Measurements from ENCODE around the gene KDM8.

KDM8 gene

DNA sequence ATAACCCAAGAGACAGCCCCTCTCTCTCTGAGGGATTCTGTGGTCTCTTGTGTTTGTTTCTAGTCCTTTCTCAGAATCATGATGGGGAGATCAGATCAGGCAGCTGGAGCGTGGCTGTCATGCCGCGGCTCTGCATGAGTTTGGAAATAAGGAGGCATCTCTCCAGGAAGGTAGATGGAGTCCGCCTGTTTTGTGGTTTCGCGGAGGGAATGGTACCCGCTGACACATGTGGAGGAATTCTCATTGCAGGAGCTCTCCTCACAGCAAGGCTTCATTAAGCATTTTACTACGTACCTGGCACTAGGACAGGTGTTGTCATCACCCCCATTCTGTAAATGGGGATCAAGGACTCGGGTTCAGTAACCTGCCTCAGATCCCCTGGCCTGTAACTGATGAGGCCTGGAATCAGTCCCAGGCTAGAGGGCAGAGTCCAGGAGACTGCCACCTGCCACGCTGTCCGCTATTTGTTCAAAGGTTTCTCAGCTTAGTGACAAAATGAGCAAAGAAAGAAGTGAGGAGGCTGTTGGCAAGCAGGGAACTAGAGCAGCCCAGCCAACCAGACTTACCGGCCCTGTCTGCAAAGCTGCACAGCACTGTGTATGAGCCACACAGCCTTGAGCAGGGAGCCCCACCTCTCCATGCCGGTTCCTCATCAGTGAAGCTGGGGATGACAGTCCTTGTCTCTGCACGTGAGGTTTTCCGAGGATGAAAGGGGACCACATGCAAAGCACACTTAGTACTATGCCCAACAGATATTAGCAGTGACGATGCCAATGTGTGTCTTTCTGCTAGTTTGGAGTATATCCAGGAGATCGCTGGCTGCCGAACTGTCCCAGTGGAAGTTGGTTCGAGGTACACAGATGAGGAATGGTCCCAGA lies 11.0 kb downstream of the KDM8 start:
- in situ Hi-C loops (cut with MboI; ENCODE audit: low sequenced_read_pairs) = no loop called here

DNA sequence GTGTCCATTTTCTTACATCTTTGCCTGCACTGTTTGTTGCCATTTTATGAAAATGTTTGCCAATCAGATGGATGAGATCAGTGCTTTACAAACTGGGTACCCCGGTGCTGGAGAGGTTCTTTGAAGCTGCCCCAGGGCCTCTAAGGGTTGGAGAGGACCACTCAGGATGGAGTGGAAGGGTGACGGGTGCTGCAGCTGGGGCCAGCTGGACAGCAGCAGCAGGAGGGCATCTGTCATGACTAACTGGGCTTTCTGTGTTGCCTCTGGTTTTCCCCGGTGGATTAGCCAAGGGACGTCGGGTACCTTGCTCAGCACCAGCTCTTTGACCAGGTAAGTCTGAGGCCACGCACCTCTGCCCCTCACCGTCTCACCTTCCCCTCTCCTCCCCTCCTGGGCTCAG lies 12.3 kb downstream of the KDM8 start:
- in situ Hi-C loops (cut with MboI; ENCODE audit: low sequenced_read_pairs) = no loop called here

DNA sequence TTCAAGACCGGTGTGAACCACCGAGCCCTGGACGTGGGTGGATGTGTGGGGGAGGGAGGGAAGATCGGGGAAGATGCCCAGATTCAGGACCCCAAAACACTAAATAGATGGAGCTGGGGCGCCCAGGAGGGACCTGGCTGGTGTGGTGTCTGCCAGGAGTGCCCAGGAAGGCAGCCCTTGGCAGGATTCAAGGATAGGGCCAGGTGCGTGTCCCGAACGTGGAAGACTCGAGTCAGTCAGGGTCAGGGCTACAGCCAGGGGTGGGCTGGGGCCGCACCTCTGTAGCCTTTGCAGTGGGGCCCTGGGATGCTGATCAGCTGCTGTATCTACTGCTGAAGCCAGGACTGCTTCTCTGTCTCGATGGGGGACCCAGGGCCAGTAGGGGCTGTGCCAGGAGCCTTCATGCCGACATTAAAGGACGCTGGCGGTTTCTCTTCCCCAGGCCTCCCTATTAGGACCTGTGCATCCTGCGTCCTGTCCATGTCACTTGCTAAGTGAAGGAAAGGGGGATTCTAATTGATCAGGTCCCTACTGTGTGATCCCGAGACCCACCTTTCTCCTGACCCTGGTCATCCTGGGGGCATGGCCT lies 13.1 kb downstream of the KDM8 start:
- in situ Hi-C loops (cut with MboI; ENCODE audit: low sequenced_read_pairs) = no loop called here

DNA sequence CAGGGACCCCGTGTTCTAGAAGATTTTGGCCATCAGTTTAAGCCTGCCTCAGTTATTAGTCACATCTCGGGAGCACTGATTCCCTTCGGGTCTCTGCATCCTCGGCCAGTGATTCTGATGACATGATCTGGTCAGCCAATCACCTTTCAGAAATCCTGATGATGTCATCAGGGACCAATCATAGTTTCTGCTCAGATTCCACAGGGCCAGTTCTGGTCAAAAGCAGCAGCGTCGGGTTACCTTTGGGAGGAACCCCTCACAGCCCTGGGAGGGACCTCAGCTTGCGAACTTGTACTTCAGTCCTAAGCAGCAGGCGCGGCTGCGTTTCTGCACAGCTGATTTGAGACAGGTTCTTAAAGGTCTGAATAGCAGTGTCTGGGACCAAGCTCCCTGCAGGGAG lies 13.9 kb downstream of the KDM8 start:
- in situ Hi-C loops (cut with MboI; ENCODE audit: low sequenced_read_pairs) = no loop called here

DNA sequence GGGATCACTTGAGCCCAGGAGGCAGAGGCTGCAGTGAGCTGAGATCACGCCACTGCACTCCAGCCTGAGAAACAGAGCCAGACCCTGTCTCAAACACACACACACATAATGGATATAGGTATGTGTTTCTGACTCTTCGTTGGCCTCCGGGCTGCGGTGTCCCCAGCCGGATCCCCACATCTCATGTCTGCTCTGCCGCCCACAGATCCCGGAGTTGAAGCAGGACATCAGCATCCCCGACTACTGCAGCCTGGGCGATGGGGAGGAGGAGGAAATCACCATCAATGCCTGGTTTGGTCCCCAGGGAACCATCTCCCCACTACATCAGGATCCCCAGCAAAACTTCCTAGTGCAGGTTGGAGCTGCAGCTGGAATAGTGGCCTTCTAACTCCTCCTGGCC lies 15.4 kb downstream of the KDM8 start:
- in situ Hi-C loops (cut with MboI; ENCODE audit: low sequenced_read_pairs) = no loop called here

DNA sequence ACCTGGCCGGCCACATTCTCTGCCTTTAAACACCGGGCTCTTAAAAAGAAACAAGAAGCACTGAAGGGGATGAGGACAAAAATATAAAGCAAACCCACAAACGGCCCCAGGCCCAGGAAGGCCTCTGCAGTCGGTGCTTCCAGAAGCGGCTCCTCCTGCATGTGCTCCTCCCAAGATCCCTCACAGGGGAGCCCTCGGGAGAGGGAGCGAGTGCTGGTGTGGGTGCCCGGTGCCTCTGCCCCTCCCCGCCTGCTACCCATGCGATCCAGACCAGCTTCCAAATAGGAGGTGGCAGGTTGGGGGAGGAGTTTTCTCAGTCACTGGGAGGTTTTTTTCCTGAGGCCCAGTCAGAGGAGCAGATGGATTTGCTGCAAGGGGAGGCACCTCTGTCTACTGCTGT lies 15.8 kb downstream of the KDM8 start:
- in situ Hi-C loops (cut with MboI; ENCODE audit: low sequenced_read_pairs) = no loop called here

DNA sequence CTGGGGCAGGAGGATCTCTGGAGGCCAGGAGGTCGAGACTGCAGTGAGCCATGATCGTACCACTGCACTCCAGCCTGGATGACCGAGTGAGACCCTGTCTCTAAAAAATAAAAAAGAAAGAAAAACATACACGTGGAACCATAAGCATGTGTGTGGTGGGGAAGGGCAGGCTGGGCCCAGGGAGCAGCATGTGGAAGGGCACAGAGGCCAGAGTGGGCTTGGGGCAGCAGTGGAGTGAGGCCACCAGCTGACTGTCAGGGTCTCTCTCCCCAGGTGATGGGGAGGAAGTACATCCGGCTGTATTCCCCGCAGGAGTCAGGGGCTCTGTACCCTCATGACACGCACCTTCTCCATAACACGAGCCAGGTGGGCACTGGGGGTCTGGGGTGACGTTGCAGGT lies 16.8 kb downstream of the KDM8 start:
- in situ Hi-C loops (cut with MboI; ENCODE audit: low sequenced_read_pairs) = no loop called here

DNA sequence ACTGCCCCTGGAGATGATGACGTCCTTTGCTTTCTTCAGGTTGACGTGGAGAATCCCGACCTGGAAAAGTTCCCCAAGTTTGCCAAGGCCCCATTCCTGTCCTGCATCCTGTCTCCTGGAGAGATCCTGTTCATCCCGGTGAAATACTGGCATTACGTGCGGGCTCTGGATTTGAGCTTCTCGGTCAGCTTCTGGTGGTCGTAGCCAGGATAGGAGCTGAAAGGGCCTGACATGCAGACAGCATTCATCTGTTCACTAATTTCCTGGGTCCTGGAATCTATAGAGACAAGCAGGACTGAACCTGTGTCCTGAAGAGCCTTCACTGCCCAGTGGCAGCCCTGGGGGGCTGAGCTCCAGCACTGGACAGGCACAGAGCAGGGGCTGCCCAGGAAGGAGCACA lies 17.2 kb downstream of the KDM8 start:
- in situ Hi-C loops (cut with MboI; ENCODE audit: low sequenced_read_pairs) = no loop called here

DNA sequence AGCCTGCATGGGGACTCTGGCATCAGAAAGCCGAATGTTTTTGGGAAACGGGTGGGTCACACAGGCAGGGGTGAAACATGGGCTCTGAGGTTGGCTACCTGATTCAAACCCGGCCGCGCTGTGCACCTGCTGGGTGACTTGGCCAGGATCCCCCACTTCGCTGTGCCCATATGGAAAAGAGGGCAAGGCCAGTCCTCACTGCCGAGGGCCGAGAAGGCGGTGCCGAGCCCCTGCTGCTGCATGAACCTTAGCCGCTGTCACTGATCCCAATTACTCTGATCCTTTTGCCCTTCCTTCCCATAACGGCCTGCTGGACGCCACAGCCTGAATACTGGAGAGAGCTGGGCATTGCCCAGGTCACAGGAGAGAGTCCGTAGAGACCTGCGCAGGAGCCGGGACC lies 17.7 kb downstream of the KDM8 start:
- in situ Hi-C loops (cut with MboI; ENCODE audit: low sequenced_read_pairs) = no loop called here

DNA sequence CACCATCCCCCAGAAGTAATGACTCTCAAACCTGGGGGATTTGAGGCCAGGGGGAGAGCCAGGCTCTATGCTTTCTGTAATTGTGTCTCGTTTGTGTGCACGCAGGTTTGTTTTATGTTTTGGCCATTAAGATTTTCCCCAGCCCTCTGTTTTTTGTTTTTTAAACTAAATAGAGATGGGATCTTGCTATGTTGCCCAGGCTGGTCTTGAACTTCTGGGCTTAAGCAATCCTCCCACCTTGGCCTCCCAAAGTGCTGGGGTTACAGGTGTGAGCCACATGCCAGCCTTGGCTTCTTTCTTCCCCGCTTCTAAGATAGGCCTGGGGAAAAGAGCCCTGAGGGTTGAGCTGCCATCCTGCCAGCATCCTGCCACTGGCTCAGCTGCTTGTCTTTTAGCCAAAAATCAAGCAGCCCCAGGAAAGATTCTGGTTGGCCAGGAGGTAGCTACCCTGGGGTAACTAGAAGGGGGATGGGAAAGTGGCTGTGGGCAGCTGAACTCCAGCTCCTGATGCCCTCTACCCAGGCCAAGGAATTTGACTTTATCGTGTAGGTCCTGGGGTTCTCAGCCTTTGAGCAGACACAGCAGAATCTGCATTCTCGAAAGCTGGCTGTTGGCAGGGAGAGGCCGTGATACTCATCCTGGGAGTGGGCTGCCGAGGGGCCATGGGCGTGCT lies 18.4 kb downstream of the KDM8 start:
- in situ Hi-C loops (cut with MboI; ENCODE audit: low sequenced_read_pairs) = no loop called here

DNA sequence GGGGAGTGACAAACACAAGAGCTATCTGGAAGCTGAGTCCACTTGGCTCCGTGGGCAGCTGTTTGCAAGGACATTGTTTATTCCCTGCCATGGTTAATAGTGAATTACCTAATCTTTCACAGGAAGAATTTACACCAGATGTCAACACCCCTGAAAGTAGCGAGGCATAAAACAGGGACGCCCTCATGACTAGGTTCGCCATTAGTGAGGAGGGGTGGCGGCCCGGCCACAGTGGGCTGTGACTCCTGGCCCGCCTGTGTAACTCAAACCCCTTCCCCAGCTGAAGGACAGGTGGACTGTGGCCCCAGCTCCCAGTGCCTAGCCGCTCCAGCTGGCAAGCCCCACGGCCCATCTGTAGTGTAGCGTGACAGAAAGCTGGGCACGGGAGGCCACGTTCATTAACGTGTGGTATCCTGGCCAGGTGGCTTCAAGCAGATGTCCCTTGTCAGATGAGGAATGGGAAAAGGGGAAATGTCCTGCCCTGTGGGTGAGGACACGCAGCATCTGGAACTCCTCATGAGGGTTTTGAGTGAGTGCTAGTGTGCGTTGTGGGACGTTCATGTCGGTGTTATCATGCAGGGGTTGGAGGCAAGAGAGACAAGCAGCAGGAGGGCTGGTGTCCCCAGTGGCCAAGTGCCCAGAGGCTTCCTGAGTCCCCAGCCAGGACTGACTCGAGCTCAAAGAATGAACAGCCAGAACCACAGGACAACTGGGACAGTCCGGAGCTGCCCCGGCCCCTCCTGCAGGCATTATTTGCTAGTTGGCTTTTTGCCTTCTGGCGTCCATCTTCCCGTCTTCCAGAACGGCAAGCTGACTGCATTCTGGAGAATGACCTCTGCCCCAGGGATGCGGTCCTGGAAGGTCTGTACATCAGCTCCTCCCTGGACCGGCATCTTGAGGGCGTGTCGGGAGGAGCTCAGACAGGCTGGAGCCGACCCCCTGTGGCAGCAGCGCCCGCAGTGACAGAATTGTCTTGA lies 19.2 kb downstream of the KDM8 start:
- in situ Hi-C loops (cut with MboI; ENCODE audit: low sequenced_read_pairs) = no loop called here

DNA sequence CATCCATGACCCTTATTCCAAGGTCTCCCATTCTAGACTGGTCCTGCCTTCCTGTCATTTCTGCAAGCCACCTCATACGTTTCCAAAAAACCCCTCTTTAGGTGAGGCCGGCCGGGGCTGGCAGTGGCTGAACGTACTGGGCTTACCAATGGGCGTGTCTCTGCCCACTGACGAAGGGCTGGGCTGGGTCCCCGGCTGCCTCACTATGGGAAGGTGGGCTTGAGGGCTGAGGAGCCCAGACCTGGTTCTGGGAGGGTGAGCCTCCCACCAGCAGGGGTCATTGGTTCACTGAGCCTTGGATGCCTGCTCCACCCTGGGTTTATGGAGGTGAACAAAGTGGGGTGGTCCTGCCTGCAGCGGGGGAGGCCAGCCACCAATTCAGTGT lies 19.9 kb downstream of the KDM8 start:
- in situ Hi-C loops (cut with MboI; ENCODE audit: low sequenced_read_pairs) = no loop called here

DNA sequence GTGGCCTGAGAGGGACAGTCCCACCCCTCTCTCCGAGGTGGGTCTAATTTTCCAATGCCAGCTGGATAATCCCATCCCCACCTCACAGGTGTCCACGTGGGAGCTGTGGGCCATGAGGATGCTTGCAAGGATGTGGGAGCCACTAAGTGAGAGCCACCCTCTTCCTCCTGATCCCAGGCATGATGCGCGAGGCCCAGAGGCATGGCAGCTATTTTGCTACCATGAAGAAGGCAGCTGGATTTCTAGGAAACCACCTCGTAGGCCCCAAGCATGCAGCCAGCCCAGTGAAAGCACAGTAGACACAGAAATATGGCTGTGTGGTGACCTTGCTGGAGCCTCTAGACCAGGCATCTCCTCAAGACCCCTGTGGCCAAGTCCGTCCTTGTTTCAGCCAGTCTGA lies 20.4 kb downstream of the KDM8 start:
- in situ Hi-C loops (cut with MboI; ENCODE audit: low sequenced_read_pairs) = no loop called here

DNA sequence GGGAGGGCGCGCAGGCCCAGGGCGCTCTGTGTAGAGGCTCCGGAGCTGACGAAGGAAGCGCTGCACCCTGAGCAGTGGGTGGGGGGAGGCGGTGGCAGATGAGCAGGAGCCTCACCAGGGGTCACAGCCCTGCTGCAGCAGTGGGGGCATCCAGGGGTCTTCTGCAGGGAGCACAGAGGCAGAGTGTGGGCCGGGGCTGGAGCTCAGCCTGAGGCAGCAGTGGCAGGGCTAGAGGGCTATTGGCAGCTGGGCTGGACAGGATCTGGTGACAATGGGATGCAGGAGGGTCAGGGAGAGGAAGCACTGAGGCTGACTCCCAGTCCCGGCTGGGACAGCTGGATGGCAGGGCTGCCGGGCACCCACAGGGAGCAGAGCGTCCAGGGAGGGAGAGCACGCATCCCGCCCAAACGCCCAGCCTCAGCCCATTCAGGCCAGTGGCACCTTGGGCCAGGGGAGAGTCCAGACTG lies 21.0 kb downstream of the KDM8 start:
- in situ Hi-C loops (cut with MboI; ENCODE audit: low sequenced_read_pairs) = no loop called here

DNA sequence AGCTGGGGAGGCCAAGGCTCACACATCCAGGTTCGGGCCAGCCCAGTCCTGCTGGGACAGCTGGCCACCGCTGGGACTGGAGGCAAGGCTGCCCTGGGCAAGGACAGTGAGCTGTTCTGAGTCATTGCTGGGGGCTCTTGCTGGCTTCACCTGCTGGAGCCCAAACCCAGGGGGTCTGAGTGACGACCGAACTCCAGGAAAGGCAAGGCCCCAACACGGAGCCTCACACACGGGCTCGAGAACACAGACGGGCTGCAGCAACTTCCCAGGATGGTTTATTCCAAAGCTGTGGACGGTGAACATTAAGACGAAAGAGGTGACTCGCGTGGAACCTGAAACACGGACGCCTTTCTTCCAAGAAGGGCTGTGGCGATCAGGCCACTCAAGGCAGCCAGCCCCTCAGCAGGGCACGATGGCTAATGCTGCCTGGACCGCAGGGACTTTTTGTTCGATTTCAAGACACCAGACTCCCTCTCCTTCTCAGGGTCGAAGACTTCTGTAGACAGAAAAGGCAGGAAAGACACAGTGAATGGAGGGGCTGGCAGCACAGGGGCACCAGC lies 21.5 kb downstream of the KDM8 start:
- in situ Hi-C loops (cut with MboI; ENCODE audit: low sequenced_read_pairs) = no loop called here

DNA sequence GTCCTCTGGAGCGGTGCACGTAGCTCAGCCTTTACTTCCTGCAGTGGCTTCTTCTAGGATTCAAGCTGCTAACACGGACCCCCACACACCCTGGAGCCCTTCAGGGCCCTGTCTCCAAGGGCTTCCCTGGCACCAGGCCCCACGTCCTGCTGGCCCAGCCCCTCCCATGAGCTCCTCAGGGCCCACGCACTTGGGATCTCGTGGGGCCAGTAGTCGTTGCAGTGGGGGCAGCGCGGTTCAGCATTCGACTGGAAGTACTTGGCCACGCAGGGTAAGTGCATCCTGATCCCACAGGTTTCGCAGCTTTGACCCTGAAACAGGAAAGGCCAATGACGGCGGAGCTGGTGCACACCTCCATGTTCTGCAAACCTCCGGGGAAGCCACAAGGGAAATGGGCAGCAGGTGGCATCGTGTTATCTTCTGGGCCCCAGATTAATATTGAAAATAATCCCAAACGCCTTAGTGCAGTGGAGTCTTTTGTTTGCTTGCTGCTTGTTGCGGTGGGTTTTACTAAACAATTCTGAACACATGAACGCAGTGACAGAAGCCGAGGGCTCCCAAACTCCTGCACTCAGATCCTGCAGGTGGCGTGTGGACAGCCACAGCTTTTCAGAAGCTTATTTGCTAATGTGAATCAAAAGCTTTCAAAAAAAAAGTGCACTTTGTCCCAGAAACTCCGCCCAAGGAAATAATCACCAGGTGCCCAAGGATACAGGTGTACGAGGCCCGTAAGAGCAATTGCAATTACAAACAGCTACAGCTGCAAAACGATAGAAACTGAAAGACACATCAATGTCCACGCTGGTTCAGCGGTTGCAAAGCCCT lies 22.4 kb downstream of the KDM8 start:
- in situ Hi-C loops (cut with MboI; ENCODE audit: low sequenced_read_pairs) = no loop called here

DNA sequence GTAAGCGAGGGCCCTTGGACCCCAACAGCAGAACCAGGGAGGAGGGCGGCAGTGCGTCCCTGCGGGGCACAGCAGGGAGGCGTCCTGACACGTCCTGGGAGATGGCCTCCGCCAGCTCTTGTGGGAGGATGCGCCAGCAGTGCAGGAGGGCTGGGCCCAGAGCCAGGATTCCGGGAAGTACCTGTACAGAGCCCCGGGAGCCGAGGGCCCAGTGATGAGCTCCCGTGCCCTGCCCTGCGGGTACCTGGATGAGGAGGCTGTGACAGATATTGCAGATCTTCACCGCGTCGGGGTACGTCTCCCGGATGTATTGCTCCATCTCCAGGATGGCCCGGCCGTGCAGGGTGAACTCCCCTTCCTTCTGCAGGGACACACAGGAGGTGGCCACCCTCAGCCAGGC lies 23.1 kb downstream of the KDM8 start:
- in situ Hi-C loops (cut with MboI; ENCODE audit: low sequenced_read_pairs) = no loop called here

DNA sequence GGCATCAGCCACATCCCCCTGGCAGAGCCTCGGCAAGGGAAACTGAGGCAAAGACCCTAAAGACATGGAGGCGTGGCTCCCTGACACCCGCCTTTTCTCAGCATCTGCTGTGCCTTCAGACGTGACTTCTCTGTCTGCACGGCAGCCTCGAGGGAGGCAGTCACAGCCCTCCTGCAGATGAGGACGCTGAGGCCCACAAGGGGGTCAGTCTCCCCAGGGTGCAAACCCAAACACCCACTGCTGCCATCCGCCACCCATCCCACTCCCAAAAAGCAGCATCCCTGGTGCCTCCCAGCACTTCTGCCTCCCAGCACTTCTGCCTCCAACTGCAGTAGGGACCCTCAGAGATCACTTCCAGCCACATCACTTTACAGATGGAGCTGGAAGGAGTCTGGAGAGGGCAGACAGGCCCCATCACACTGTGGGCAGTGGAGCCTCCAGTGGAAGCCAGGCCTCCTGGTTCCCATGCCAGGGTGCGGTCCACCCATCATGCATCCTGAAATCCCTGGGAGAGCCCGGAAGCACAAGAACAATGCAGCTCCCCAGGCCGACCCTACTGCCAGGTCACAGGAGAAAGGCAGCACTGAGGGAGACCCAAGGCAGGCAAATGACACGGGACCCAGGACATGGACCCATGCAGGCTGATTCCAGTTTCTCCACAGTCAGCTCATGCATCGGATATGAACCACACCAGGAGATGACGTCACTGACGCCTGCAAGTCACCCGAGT lies 23.8 kb downstream of the KDM8 start:
- in situ Hi-C loops (cut with MboI; ENCODE audit: low sequenced_read_pairs) = no loop called here

DNA sequence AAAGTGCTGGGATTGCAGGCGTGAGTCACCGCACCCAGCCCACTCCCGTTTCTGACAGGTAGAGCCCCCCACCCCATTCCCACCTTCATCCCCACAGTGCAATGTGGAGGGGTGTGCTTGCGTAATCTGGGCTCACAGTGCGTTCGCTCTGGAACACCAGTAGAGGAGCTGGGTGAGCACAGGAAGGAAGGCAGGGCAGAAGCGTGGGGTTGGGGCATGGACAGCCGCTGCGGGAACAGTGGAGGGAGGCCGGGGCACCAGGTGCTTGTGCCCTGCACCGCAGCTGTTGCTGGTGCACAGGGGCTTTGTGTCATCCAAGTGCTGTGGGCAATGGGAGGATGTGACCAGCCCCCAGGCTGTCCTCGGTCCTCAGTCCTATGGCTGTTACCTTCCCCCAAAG lies 24.7 kb downstream of the KDM8 start:
- in situ Hi-C loops (cut with MboI; ENCODE audit: low sequenced_read_pairs) = no loop called here
